Measurements from ENCODE around the gene CEP192. TPM values are rescaled to one million over a fixed set of nuclear protein-coding genes. Genes with fewer than 3 reads are reported as not detected.

CEP192 gene
- total and polyA plus RNA-seq, 2 of the 4 experiments (the other 2 are of a cell fraction): 17.2 to 29.0 TPM

GRCh38 chr18:13120983-13121441 is 129.8 kb downstream of the CEP192 start:
- Histone ChIP-seq H2BK15ac (ENCODE audit: low read depth, low read length) (no peak overlapping the region), H3K4me1 (ENCODE audit: control insufficient read depth, insufficient read depth, low read length) (0 out of 2 replicates have a peak, but pooled peaks cover 2% of the 10 kb centered on the region), H3K79me1 (ENCODE audit: low read depth in 1 of 2, low read length in 2 of 2) (no peaks in the 10 kb centered on the region; a peak in 1 of 4 replicates), H2BK5ac (ENCODE audit: low read depth, low read length, poor library complexity, severe bottlenecking) (no peak overlapping the region), H3K18ac (ENCODE audit: low read depth, low read length) (no peak overlapping the region), H3K4me2 (ENCODE audit: low read depth, low read length) (no peak overlapping the region), H2BK120ac (ENCODE audit: low read depth, low read length) (no peak overlapping the region), H2AK9ac (replicated peaks; ENCODE audit: low read depth, low read length, poor library complexity) (no peak overlapping the region), H3K9me3 (ENCODE audit: control insufficient read depth, insufficient read depth, low read length) (no peaks in the 10 kb centered on the region), H3K27me3 (ENCODE audit: control insufficient read depth, insufficient read depth, low read length) (no peaks in the 10 kb centered on the region), H3K56ac (ENCODE audit: extremely low read depth, insufficient read depth, low read length) (no peak overlapping the region), H3K36me3 (ENCODE audit: control insufficient read depth, insufficient read depth, low read length) (peaks cover 14% of the 10 kb centered on the region), H3K14ac (replicated peaks; ENCODE audit: low read depth, low read length) (no peak overlapping the region), H4K91ac (ENCODE audit: insufficient read depth, low read depth, low read length) (no peak overlapping the region), H2AFZ (replicated peaks; ENCODE audit: low read length, poor library complexity) (no peak overlapping the region), H4K20me1 (ENCODE audit: insufficient read depth, low read length) (no peaks in the 10 kb centered on the region), H3K27ac (ENCODE audit: insufficient read depth, low read length) (no peak overlapping the region), H3K9me1 (ENCODE audit: insufficient read depth, low read length) (no peaks in the 10 kb centered on the region; the same call in 1 of the 2 replicates), H4K5ac (ENCODE audit: low read depth, low read length) (no peak overlapping the region), H3K9ac (ENCODE audit: low read depth, low read length) (no peak overlapping the region), H4K8ac (ENCODE audit: low read depth in 2 of 2, low read length in 2 of 2) (no peak overlapping the region), H3K4me3 (ENCODE audit: insufficient read depth, low read depth, low read length) (no peak overlapping the region), H3K23ac (ENCODE audit: low read depth, low read length) (no peak overlapping the region; the same call in 1 of the 2 replicates), H3K4ac (ENCODE audit: low read depth, low read length) (no peak overlapping the region), H2AK5ac (ENCODE audit: low read depth, low read length) (no peak overlapping the region), H2BK20ac (ENCODE audit: low read depth, low read length) (no peak overlapping the region)
- TF ChIP-seq RCOR1 (IDR thresholded peaks at IDR 0.05; ENCODE audit: insufficient replicate concordance, low read length): no peak
- no peak for TF ChIP-seq MXI1 (IDR thresholded peaks at IDR 0.05; ENCODE audit: borderline replicate concordance, low read depth, low read length)
- TF ChIP-seq SMC3 (IDR thresholded peaks at IDR 0.05; ENCODE audit: low read depth, low read length): no peak
- TF ChIP-seq MAZ (IDR thresholded peaks at IDR 0.05; ENCODE audit: borderline replicate concordance, low read depth, low read length): no peak
- TF ChIP-seq CEBPB (IDR thresholded peaks at IDR 0.05; ENCODE audit: low read depth, low read length): no peak
- no TSS peak for BruUV-seq (replicated peaks)
- intact Hi-C loops (cut with micrococcal nuclease): no loop called here
- ChIA-PET POLR2A (ENCODE audit: unreplicated experiment) (no interaction called here), CTCF (no interaction called here)
- 87% methylated on average over 2 of the region's 4 CpGs; no CpG with 5 or more reads in 1 of the 2 experiments for WGBS, 2 experiments (ENCODE audit: extremely low coverage in 2 of 2, insufficient read length in 1 of 2)
- DNase-seq (peak; percentile 54), ATAC-seq (ENCODE audit: low read depth) (peak; percentile 65)
- in situ Hi-C loops (cut with MboI; ENCODE audit: low sequenced_read_pairs): no loop called here
- dilution Hi-C loops (cut with HindIII; ENCODE audit: low sequenced_read_pairs, unreplicated experiment): no loop called here

All from IMR-90 (cell line).